ENCODE results near the gene HAVCR1. TPM values are rescaled to one million over a fixed set of nuclear protein-coding genes. Genes with fewer than 3 reads are reported as not detected.

The HAVCR1 gene
- total RNA-seq, 1 experiment from 2014 or later, result 5.8 TPM

GRCh38 chr5:157088342-157088990 lies 29.6 kb upstream of the HAVCR1 start:
- no peak overlapping the region for H3K27ac Mint-ChIP-seq (ENCODE audit: unreplicated experiment)
- H3K4me1 Mint-ChIP-seq (ENCODE audit: low read depth, unreplicated experiment), result peaks cover 16% of the 10 kb centered on the region
- H3K4me3 Mint-ChIP-seq (ENCODE audit: low read depth, unreplicated experiment), result no peak overlapping the region
- intact Hi-C loops (cut with micrococcal nuclease; ENCODE audit: unreplicated experiment), result no loop called here
- CTCF ChIA-PET, result no interaction called here
- TF ChIP-seq CTCF (IDR thresholded peaks at IDR 0.05; ENCODE audit: unreplicated experiment), result no peak
- no peaks in the 10 kb centered on the region for H3K27me3 Mint-ChIP-seq (ENCODE audit: unreplicated experiment)
- no peak for DNase-seq
- no TSS peak for BruUV-seq (replicated peaks)
- no peaks in the 10 kb centered on the region for H3K36me3 Mint-ChIP-seq (ENCODE audit: insufficient read depth, unreplicated experiment)
- no peaks in the 10 kb centered on the region for H3K9me3 Mint-ChIP-seq (ENCODE audit: low read depth, unreplicated experiment)

DNA sequence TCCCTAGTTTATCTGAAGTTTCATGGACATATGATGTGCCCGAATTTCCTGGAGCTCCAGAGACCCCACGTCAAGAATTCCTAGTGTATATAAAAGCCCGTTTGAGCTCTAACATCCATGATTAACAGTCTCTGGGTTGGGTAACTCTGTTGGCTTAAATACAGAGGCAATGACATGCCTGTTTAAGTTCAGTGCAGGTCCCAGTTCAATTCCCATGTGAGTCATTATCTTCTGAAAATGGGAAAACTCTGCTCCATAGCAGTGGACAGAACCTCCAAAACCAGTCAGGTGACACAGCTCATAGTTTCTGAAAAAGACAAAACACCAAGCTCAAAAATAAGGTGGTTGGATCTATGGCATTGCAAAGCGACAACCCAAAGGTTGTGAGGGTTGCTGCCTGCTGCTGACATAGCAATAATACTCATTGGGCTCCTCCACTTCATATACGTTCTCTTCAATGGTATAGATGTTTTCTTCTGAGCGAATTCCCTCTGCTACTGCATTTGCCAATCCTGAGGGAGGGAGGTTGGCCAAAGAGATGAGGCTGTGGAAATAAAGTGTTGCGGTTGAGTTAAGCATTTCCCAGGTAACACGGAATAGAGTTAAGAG lies 27.9 kb upstream of the HAVCR1 start:
- Mint-ChIP-seq H3K27me3 (ENCODE audit: unreplicated experiment) (no peaks in the 10 kb centered on the region), H3K27ac (ENCODE audit: unreplicated experiment) (no peak overlapping the region), H3K4me3 (ENCODE audit: low read depth, unreplicated experiment) (no peak overlapping the region), H3K36me3 (ENCODE audit: insufficient read depth, unreplicated experiment) (no peaks in the 10 kb centered on the region), H3K9me3 (ENCODE audit: low read depth, unreplicated experiment) (no peaks in the 10 kb centered on the region), H3K4me1 (ENCODE audit: low read depth, unreplicated experiment) (peaks cover 15% of the 10 kb centered on the region)
- TF ChIP-seq CTCF (IDR thresholded peaks at IDR 0.05; ENCODE audit: unreplicated experiment), result no peak
- DNase-seq, result no peak
- no TSS peak for BruUV-seq (replicated peaks)
- intact Hi-C loops (cut with micrococcal nuclease; ENCODE audit: unreplicated experiment), result no loop called here
- CTCF ChIA-PET, result no interaction called here

GRCh38 chr5:157085930-157086329 lies 27.0 kb upstream of the HAVCR1 start:
- Mint-ChIP-seq H3K9me3 (ENCODE audit: low read depth, unreplicated experiment) (no peaks in the 10 kb centered on the region), H3K36me3 (ENCODE audit: insufficient read depth, unreplicated experiment) (no peaks in the 10 kb centered on the region), H3K4me1 (ENCODE audit: low read depth, unreplicated experiment) (peaks cover 6% of the 10 kb centered on the region), H3K27ac (ENCODE audit: unreplicated experiment) (no peak overlapping the region), H3K4me3 (ENCODE audit: low read depth, unreplicated experiment) (no peak overlapping the region), H3K27me3 (ENCODE audit: unreplicated experiment) (no peaks in the 10 kb centered on the region)
- DNase-seq, result no peak
- no peak for TF ChIP-seq CTCF (IDR thresholded peaks at IDR 0.05; ENCODE audit: unreplicated experiment)
- intact Hi-C loops (cut with micrococcal nuclease; ENCODE audit: unreplicated experiment), result no loop called here
- BruUV-seq (replicated peaks), result no TSS peak
- CTCF ChIA-PET, result no interaction called here

- no TSS peak for BruUV-seq (replicated peaks)
- no peak for DNase-seq
- TF ChIP-seq CTCF (IDR thresholded peaks at IDR 0.05; ENCODE audit: unreplicated experiment), result no peak
- Mint-ChIP-seq H3K36me3 (ENCODE audit: insufficient read depth, unreplicated experiment) (no peaks in the 10 kb centered on the region), H3K9me3 (ENCODE audit: low read depth, unreplicated experiment) (no peaks in the 10 kb centered on the region), H3K4me1 (ENCODE audit: low read depth, unreplicated experiment) (peaks cover 7% of the 10 kb centered on the region), H3K27me3 (ENCODE audit: unreplicated experiment) (no peaks in the 10 kb centered on the region), H3K4me3 (ENCODE audit: low read depth, unreplicated experiment) (no peak overlapping the region), H3K27ac (ENCODE audit: unreplicated experiment) (no peak overlapping the region)
- CTCF ChIA-PET, result interaction anchor here (0.6 to 0.8 kb wide), 4 partner anchors 13 to 592 kb away, joined by 3 to 8 read pairs (median 4); no protein-coding TSS in a partner anchor
- intact Hi-C loops (cut with micrococcal nuclease; ENCODE audit: unreplicated experiment), result no loop called here
Measured at GRCh38 chr5:157080286-157080685, 21.4 kb upstream of the HAVCR1 start.

Measured in Calu3 (cell line).